ENCODE results near the gene TRIM47. TPM values are rescaled to one million over a fixed set of nuclear protein-coding genes. Genes with fewer than 3 reads are reported as not detected.

Gene TRIM47, protein sequence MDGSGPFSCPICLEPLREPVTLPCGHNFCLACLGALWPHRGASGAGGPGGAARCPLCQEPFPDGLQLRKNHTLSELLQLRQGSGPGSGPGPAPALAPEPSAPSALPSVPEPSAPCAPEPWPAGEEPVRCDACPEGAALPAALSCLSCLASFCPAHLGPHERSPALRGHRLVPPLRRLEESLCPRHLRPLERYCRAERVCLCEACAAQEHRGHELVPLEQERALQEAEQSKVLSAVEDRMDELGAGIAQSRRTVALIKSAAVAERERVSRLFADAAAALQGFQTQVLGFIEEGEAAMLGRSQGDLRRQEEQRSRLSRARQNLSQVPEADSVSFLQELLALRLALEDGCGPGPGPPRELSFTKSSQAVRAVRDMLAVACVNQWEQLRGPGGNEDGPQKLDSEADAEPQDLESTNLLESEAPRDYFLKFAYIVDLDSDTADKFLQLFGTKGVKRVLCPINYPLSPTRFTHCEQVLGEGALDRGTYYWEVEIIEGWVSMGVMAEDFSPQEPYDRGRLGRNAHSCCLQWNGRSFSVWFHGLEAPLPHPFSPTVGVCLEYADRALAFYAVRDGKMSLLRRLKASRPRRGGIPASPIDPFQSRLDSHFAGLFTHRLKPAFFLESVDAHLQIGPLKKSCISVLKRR
- polyA plus RNA-seq (2011; rRNA removed) (2.4 and 3.2 TPM in 2 replicates), polyA minus RNA-seq (2011; rRNA and poly(A)+ RNA removed) (2.4 and 3.7 TPM in 2 replicates)

DNA sequence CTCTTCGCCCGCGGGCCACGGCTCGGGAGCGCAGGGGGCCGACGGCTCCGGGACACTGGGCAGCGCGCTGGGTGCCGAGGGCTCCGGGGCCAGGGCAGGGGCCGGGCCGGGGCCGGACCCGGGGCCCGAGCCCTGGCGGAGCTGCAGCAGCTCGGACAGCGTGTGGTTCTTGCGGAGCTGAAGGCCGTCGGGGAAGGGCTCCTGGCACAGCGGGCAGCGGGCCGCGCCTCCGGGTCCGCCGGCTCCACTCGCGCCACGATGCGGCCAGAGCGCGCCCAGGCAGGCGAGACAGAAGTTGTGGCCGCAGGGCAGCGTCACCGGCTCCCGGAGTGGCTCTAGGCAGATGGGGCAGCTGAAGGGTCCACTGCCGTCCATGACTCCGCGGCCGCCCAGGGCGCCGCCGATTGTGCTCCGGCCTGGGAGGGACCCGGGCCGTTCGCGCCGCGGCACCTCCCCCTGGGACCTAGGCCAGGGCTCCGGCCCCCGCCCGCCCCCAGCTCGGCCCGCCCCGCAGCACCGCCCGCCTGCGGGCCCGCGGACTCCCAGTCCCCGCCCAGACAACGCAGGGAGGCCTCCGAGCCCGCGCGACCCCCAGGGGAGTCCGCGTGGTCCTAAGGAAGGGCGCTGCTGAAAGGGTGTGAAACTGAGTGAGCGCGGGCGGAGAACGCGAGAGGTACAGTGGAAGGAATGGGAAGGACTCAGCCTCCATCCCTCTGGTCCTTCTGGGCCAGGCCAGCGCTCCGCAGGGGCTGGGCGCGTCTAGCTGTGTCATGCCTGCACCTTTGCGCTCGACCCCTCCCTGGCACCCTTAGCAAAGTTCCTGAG is at the start of gene TRIM47:
TSS of gene TRIM47 (minus strand) at position 408 of the 825 bp plus-strand sequence. CDS start at position 375, 33 bp downstream.
- H3K4me3 ChIP-seq (ENCODE audit: low read depth, low read length) = peak within 1 kb of the TSS; percentile 31
- DNase-seq (ENCODE audit: low read depth) = no peak
- ChIA-PET CTCF (interaction anchor here (0.7 to 6.6 kb wide), 14 partner anchors 9 to 518 kb away, joined by 3 to 58 read pairs (median 4); partner anchors contain the start of genes TRIM65 and WBP2), POLR2A (interaction anchor here (1.5 kb wide), 1 partner anchor 98 kb away, joined by 5 read pairs; no protein-coding TSS in a partner anchor)
- TF ChIP-seq, protein P1, sequence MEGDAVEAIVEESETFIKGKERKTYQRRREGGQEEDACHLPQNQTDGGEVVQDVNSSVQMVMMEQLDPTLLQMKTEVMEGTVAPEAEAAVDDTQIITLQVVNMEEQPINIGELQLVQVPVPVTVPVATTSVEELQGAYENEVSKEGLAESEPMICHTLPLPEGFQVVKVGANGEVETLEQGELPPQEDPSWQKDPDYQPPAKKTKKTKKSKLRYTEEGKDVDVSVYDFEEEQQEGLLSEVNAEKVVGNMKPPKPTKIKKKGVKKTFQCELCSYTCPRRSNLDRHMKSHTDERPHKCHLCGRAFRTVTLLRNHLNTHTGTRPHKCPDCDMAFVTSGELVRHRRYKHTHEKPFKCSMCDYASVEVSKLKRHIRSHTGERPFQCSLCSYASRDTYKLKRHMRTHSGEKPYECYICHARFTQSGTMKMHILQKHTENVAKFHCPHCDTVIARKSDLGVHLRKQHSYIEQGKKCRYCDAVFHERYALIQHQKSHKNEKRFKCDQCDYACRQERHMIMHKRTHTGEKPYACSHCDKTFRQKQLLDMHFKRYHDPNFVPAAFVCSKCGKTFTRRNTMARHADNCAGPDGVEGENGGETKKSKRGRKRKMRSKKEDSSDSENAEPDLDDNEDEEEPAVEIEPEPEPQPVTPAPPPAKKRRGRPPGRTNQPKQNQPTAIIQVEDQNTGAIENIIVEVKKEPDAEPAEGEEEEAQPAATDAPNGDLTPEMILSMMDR (IDR thresholded peaks at IDR 0.05; ENCODE audit: insufficient read depth, low read depth, low read length) = peak; percentile 39
- no peaks in the 10 kb centered on the region for H3K36me3 ChIP-seq (ENCODE audit: control insufficient read depth, insufficient read depth, low read length)
- peaks cover 2% of the 10 kb centered on the region; the same call in 1 of the 2 replicates for H3K27me3 ChIP-seq (ENCODE audit: control insufficient read depth, insufficient read depth, low read length)

DNA sequence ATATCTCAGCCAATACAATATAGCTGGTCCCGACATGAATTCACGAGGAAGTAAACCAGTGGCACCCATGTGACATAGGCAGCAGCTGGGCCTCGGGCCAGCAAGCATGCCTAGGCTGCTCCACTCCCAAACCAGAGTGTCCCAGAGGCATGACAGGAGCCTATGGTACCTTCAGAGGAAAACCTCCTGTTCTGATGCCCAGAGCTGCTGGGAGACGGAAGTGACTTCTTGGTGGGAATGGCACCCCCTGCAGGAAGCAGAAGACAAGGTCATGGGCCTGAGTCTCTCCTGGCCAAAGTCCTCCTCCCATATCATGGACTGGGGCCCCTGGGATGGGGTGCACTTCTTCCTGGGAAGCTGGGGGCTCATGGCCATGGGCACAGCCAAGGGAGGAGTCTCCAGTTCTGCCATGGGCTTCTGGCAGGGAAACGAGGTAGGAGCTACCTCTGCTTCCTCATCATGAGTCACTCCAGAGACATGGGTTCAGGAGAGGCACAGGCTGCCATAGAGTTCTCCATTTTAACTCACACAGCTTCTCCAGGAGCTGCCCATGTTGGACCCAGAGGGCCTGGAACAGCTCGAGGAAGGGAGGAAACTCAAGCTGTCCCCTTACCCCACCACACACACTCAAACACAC is 49.0 kb upstream of the TRIM47 start:
- TF ChIP-seq, protein P1 (IDR thresholded peaks at IDR 0.05; ENCODE audit: insufficient read depth, low read depth, low read length) = peak; percentile 30
- POLR2A ChIA-PET = no interaction called here
- no peak overlapping the region for H3K4me3 ChIP-seq (ENCODE audit: low read depth, low read length)
- no peak for DNase-seq (ENCODE audit: low read depth)
- peaks cover 1% of the 10 kb centered on the region for H3K36me3 ChIP-seq (ENCODE audit: control insufficient read depth, insufficient read depth, low read length)
- CTCF ChIA-PET = interaction anchor here (1.2 to 2.6 kb wide), 5 partner anchors 10 to 87 kb away, joined by 3 to 11 read pairs (median 7); partner anchors contain the start of gene MRPL38
- no peaks in the 10 kb centered on the region for H3K27me3 ChIP-seq (ENCODE audit: control insufficient read depth, insufficient read depth, low read length)

GRCh38 chr17:75926456-75926855 is 48.1 kb upstream of the TRIM47 start:
- ChIA-PET POLR2A (no interaction called here), CTCF (interaction anchor here (1.5 to 2.6 kb wide), 2 partner anchors 9 to 16 kb away, joined by 7 to 11 read pairs; no protein-coding TSS in a partner anchor)

DNA sequence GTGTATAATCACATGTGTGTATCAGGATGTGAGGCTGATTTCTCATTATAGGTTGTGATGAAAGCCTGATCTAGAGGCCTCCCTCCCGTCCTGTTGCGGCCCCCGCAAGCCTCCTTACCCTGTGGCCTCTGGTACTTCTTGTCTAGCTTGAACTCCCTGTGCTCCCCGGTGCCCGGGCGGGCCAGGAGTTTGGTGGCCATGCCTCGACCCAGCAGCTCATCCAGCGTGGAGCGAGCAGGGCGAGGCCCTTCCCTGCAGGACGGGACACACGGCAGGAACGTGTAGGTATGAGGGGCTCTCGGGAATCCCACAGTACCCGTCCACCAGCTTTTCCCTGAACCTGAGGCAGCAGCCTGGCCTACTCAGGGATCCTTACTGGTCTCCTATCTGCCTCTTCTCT is 47.5 kb upstream of the TRIM47 start:
- POLR2A ChIA-PET = no interaction called here
- CTCF ChIA-PET = interaction anchor here (1.1 to 2.6 kb wide), 3 partner anchors 9 to 21 kb away, joined by 4 to 11 read pairs (median 7); partner anchors contain the start of gene MRPL38

More at GRCh38 chr17:75926456-75926855, 48.1 kb upstream of the TRIM47 start:
- DNase-seq (ENCODE audit: low read depth) = no peak
- no peak overlapping the region for H3K4me3 ChIP-seq (ENCODE audit: low read depth, low read length)
- H3K27me3 ChIP-seq (ENCODE audit: control insufficient read depth, insufficient read depth, low read length) = no peaks in the 10 kb centered on the region
- TF ChIP-seq, protein P1 (IDR thresholded peaks at IDR 0.05; ENCODE audit: insufficient read depth, low read depth, low read length) = no peak
- H3K36me3 ChIP-seq (ENCODE audit: control insufficient read depth, insufficient read depth, low read length) = peaks cover 1% of the 10 kb centered on the region

More for the DNA sequence above, 47.5 kb upstream of the TRIM47 start:
- H3K4me3 ChIP-seq (ENCODE audit: low read depth, low read length) = no peak overlapping the region
- no peak for DNase-seq (ENCODE audit: low read depth)
- TF ChIP-seq, protein P1 (IDR thresholded peaks at IDR 0.05; ENCODE audit: insufficient read depth, low read depth, low read length) = no peak
- H3K27me3 ChIP-seq (ENCODE audit: control insufficient read depth, insufficient read depth, low read length) = no peaks in the 10 kb centered on the region
- peaks cover 1% of the 10 kb centered on the region for H3K36me3 ChIP-seq (ENCODE audit: control insufficient read depth, insufficient read depth, low read length)

All from BJ (cell line).